Liver (tissue), 9 donors: ENCODE data around the gene ESPN. TPM values are rescaled to one million over a fixed set of nuclear protein-coding genes. Genes with fewer than 3 reads are reported as not detected.
"Not testable (repeated sequence)": the region's sequence is repeated elsewhere in the genome, so short reads cannot be mapped to it uniquely, and the experiment has no call there.

Experiments used
- DNase-seq: peaks from one replicate; pipeline ENCODE4 v3.0.0-alpha.2; 2017; ENCODE audit warnings: low spot score
- H3K27ac ChIP-seq, 2 donors: one replicate each; pipeline ENCODE4 v1.7.0; 2013; ENCODE audit warnings: inconsistent platforms in 2 of 2, low read length in 2 of 2, control low read depth in 1 of 2, low read depth in 1 of 2, mild to moderate bottlenecking in 1 of 2
- H3K27me3 ChIP-seq, 4 donors: one replicate each; pipeline versions ENCODE4 v1.6.1 to v1.7.0; 2013; ENCODE audit warnings: low read length in 3 of 4, inconsistent platforms in 1 of 4, mild to moderate bottlenecking in 1 of 4, moderate library complexity in 1 of 4; ENCODE audit not compliant: control insufficient read depth in 4 of 4, insufficient read depth in 4 of 4
- H3K36me3 ChIP-seq, 4 donors: one replicate each; pipeline versions ENCODE4 v1.6.1 to v1.7.0; 2013; ENCODE audit warnings: low read length in 3 of 4, mild to moderate bottlenecking in 3 of 4, low read depth in 1 of 4, moderate library complexity in 1 of 4; ENCODE audit not compliant: control insufficient read depth in 4 of 4, insufficient read depth in 3 of 4
- H3K4me1 ChIP-seq, 4 donors: one replicate each; pipeline versions ENCODE4 v1.6.1 to v1.7.0; 2013; ENCODE audit warnings: low read length in 3 of 4, mild to moderate bottlenecking in 3 of 4, moderate library complexity in 1 of 4; ENCODE audit not compliant: control insufficient read depth in 4 of 4, insufficient read depth in 4 of 4
- H3K4me3 ChIP-seq, 3 donors: one replicate each; pipeline versions ENCODE4 v1.6.1 to v1.7.0; 2013; ENCODE audit warnings: low read length in 3 of 3, control low read depth in 1 of 3, low read depth in 1 of 3, mild to moderate bottlenecking in 1 of 3
- H3K9ac ChIP-seq, 2 donors: one replicate each; pipeline ENCODE4 v1.7.0; 2013; ENCODE audit warnings: low read length in 2 of 2, mild to moderate bottlenecking in 2 of 2, moderate library complexity in 2 of 2, control low read depth in 1 of 2, low read depth in 1 of 2
- H3K9me3 ChIP-seq, 4 donors: one replicate each; pipeline versions ENCODE4 v1.6.1 to v1.7.0; 2013; ENCODE audit warnings: low read length in 3 of 4; ENCODE audit not compliant: control insufficient read depth in 4 of 4
- EGR1 ChIP-seq, 2 donors: IDR thresholded peaks; 2 replicates each; pipeline ENCODE4 v1.6.1; 2016 to 2018; ENCODE audit warnings: antibody characterized with exemption in 2 of 2, low read depth in 2 of 2
- FOXA1 ChIP-seq: IDR thresholded peaks from 2 replicates; pipeline ENCODE4 v1.6.1; 2016; ENCODE audit warnings: antibody characterized with exemption
- FOXA2 ChIP-seq: IDR thresholded peaks from 2 replicates; pipeline ENCODE4 v1.6.1; 2016; ENCODE audit warnings: antibody characterized with exemption
- HNF4G ChIP-seq: IDR thresholded peaks from 2 replicates; pipeline ENCODE4 v1.6.1; 2016; ENCODE audit warnings: antibody characterized with exemption
- JUND ChIP-seq, 2 donors: IDR thresholded peaks; 2 replicates each; pipeline ENCODE4 v1.6.1; 2016; ENCODE audit warnings: antibody characterized with exemption in 2 of 2
- RAD21 ChIP-seq, 2 donors: IDR thresholded peaks; 2 replicates each; pipeline ENCODE4 v1.6.1; 2016; ENCODE audit warnings: antibody characterized with exemption in 2 of 2, mild to moderate bottlenecking in 2 of 2
- RXRA ChIP-seq, 2 donors: IDR thresholded peaks; 2 replicates each; pipeline ENCODE4 v1.6.1; 2017 to 2018; ENCODE audit warnings: antibody characterized with exemption in 2 of 2, mild to moderate bottlenecking in 1 of 2
- SP1 ChIP-seq: IDR thresholded peaks from 2 replicates; pipeline ENCODE4 v1.6.1; 2018; ENCODE audit warnings: antibody characterized with exemption, mild to moderate bottlenecking
- YY1 ChIP-seq: IDR thresholded peaks from 2 replicates; pipeline ENCODE4 v1.6.1; 2016; ENCODE audit warnings: antibody characterized with exemption, mild to moderate bottlenecking
- WGBS: extraction: QIAGEN DNeasy Blood & Tissue Kit; methylation state at CpG from one replicate; pipeline ENCODE4 v1.1.7; 2013; 5-methylcytosine and 5-hydroxymethylcytosine counted together
- polyA plus RNA-seq, 2 donors: library from polyadenylated mRNA; stranded (reverse) in 1 of 2; unstranded in 1 of 2; fragments of 200-250 nt in 1 of 2; fragments of >200 nt in 1 of 2; fragmentation: Nextera tagmentation in 1 of 2; extraction: Ambion mirVana in 1 of 2; gene quantifications; one replicate each; pipeline versions ENCODE4 v1.2.1 to v1.2.3, GENCODE V29; 2013 to 2015
- total RNA-seq, 2 donors: library from RNA; depleted of rRNA; stranded (reverse); fragments of >200 nt; gene quantifications; one replicate each; pipeline ENCODE4 v1.2.3, GENCODE V29; 2014
- TF ChIP-seq, protein P1 (sequence below): IDR thresholded peaks from 2 replicates; pipeline ENCODE4 v1.6.1; 2016; ENCODE audit warnings: antibody characterized with exemption
- TF ChIP-seq, protein P2 (sequence below): IDR thresholded peaks from 2 replicates; pipeline ENCODE4 v1.6.1; 2016; ENCODE audit warnings: antibody characterized with exemption
- TF ChIP-seq, protein P3 (sequence below): IDR thresholded peaks from 2 replicates; pipeline ENCODE4 v1.6.1; 2016; ENCODE audit warnings: antibody characterized with exemption
- TF ChIP-seq, protein P4 (sequence below): fragments of 150-350 bp; IDR thresholded peaks from 2 replicates; pipeline ENCODE4 v1.5.1; 2017; ENCODE audit warnings: improper control_type of control experiment, low read depth, low read length; ENCODE audit not compliant: missing input control
- donor health status: healthy.
- donor health status: healthy.
- donor health status: healthy.
- donor health status: healthy.
- donor health status: healthy.

The ESPN gene
- total and polyA plus RNA-seq, 4 donors, result 61.5 to 103 (median 68.2) TPM

DNA sequence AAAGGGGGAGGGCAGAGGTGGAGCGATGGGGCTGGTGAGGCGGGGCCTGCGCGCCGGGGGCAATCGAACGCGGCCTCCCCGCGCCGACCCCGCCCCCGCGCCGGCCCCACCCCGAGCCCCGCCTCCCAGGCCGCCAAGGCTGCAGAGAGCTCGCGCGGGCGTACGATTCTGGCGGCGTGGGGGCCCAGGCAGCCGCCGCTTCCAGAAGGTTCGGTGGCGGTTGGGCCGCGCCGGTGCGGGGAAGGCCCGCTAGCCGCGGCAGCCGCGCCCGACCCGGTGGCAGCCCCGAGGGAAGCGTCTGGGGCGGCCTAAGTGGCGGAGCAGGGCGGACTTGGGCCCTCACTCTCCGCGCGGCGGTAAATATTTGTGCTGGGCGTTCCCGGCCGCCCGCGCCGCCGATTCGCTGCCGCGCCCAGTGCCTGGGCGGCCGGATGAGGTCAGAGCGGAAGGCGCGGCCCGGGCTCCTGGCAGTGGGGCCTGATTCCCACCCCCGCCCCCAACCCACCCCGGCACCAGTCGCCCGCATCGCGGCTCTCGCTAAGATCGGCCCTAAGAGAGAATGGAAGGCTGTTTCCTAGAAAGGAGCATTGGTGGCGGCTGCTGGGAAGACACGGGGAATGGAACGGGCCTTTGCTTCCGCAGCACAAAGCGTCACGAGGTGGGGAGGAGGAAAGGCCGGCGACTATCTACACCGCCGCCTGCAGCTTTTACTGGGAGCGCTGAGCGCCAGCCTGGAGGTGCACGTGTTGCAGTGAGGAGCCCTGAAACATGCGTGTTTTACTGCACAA, 31.0 kb upstream of the ESPN start, which contains the start of gene ACOT7 (continued):
- peak; percentile 15 for TF ChIP-seq SP1

DNA sequence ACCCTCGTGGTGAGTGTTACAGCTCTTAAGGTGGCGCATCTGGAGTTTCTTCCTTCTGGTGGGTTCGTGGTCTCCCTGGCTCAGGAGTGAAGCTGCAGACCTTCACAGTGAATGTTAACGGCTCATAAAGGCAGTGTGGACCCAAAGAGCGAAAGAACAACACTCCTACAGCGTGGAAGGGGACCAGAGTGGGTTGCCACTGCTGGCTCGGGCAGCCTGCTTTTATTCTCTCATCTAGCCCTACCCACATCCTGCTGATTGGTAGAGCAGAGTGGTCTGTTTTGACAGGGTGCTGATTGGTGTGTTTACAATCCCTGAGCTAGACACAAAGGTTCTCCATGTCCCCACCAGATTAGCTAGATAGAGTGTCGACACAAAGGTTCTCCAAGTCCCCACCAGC, 29.4 kb upstream of the ESPN start:
- not testable (repeated sequence) for DNase-seq, H3K9me3 ChIP-seq, H3K36me3 ChIP-seq, H3K4me3 ChIP-seq, H3K27me3 ChIP-seq, H3K27ac ChIP-seq, H3K9ac ChIP-seq
- WGBS, result 95% methylated on average over 8 of the region's 8 CpGs
- H3K4me1 ChIP-seq, result peaks cover 3 to 20% (median 15%) of the 10 kb centered on the region in 4 donors

DNA sequence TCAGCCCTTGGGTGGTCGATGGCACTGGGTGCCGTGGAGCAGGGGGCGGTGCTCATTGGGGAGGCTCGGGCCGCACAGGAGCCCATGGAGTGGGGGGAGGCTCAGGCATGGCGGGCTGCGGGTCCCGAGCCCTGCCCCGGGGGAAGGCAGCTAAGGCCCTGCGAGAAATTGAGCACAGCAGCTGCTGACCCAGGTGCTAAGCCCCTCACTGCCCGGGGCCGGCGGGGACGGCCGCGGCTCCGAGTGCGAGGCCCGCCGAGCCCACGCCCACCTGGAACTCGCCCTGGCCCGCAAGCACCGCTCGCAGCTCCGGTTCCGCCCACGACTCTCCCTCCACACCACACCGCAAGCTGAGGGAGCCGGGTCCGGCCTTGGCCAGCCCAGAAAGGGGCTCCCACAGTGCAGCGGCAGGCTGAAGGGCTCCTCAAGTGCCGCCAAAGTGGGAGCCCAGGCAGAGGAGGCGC, 28.8 kb upstream of the ESPN start:
- not testable (repeated sequence) for H3K9me3 ChIP-seq, H3K36me3 ChIP-seq, DNase-seq, H3K4me3 ChIP-seq, H3K27me3 ChIP-seq, H3K27ac ChIP-seq, H3K9ac ChIP-seq
- H3K4me1 ChIP-seq, result peaks cover 3 to 20% (median 15%) of the 10 kb centered on the region in 4 donors
- WGBS, result 96% methylated on average over 34 of the region's 34 CpGs

DNA sequence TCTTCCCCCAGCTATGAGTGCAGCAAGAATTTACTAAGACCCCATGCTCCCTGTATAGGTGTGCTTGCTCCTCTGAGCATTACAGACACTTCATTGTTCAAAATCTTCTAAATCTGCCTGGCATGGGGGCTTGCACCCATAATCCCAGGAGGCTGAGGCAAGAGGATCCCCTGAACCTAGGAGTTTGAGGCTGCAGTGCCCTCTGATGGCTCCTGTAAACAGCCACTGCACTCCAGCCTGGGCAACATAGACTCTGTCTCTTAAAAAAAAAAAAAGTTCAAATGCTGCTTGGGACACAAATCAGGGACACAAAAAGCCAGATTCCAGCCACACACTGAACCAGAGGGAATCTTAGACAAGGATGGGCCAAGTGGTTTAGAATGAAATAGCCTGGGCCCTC, 27.6 kb upstream of the ESPN start:
- Histone ChIP-seq H3K4me3 (no peak overlapping the region), H3K27ac (no peak overlapping the region), H3K9me3 (no peaks in the 10 kb centered on the region), H3K36me3 (no peaks in the 10 kb centered on the region), H3K9ac (no peak overlapping the region), H3K27me3 (no peaks in the 10 kb centered on the region), H3K4me1 (peaks cover 3 to 13% (median 12%) of the 10 kb centered on the region in 4 donors)
- no peak for DNase-seq
- TF ChIP-seq RAD21 (IDR thresholded peaks at IDR 0.05) (peak in 1 of 2 donors; percentile 14), JUND (IDR thresholded peaks at IDR 0.05) (no peak)

DNA sequence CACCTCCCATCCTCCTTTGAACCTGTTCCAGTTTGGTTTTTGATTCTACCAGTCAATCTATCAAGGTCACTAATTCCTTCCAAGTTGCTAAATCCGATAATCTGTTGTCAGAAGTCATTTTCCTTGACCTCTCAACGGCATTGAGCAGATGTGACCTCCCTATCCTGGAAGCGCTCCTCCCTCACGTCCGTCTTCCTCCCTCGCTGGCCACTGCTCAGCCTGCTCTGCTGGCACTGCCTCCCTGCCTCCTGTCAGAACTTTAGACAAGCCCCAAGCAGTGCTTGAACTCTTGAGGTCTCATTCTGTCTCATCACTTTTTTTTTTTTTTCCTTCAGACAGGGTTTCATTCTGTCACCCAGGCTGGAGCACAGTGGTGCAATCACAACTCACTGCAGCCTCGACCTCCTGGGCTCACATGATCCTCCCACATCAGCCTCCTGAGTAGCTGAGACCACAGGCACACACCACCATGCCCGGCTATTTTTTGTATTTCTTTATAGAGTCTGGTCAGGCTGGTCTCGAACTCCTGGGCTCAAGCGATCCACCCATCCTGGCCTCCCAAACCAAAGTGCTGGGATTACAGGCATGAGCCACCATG, 26.6 kb upstream of the ESPN start:
- Histone ChIP-seq H3K9me3 (no peaks in the 10 kb centered on the region), H3K9ac (no peak overlapping the region), H3K27me3 (no peaks in the 10 kb centered on the region), H3K36me3 (no peaks in the 10 kb centered on the region), H3K4me1 (peaks cover 0 to 5% (median 3%) of the 10 kb centered on the region in 4 donors), H3K4me3 (no peak overlapping the region), H3K27ac (no peak overlapping the region)
- DNase-seq, result no peak
- 80% methylated on average over 10 of the region's 10 CpGs for WGBS
- TF ChIP-seq FOXA1, result no peak
- TF ChIP-seq, protein P1, sequence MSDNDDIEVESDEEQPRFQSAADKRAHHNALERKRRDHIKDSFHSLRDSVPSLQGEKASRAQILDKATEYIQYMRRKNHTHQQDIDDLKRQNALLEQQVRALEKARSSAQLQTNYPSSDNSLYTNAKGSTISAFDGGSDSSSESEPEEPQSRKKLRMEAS, result no peak
- TF ChIP-seq SP1, result no peak
- no peak for TF ChIP-seq RXRA (IDR thresholded peaks at IDR 0.05)
- TF ChIP-seq, protein P2, sequence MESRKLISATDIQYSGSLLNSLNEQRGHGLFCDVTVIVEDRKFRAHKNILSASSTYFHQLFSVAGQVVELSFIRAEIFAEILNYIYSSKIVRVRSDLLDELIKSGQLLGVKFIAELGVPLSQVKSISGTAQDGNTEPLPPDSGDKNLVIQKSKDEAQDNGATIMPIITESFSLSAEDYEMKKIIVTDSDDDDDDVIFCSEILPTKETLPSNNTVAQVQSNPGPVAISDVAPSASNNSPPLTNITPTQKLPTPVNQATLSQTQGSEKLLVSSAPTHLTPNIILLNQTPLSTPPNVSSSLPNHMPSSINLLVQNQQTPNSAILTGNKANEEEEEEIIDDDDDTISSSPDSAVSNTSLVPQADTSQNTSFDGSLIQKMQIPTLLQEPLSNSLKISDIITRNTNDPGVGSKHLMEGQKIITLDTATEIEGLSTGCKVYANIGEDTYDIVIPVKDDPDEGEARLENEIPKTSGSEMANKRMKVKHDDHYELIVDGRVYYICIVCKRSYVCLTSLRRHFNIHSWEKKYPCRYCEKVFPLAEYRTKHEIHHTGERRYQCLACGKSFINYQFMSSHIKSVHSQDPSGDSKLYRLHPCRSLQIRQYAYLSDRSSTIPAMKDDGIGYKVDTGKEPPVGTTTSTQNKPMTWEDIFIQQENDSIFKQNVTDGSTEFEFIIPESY, result no peak
- TF ChIP-seq HNF4G, result no peak
- TF ChIP-seq YY1, result no peak
- no peak for TF ChIP-seq EGR1 (IDR thresholded peaks at IDR 0.05; ENCODE audit: low read depth in 2 of 2)
- TF ChIP-seq, protein P3, sequence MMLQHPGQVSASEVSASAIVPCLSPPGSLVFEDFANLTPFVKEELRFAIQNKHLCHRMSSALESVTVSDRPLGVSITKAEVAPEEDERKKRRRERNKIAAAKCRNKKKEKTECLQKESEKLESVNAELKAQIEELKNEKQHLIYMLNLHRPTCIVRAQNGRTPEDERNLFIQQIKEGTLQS, result no peak
- TF ChIP-seq RAD21 (IDR thresholded peaks at IDR 0.05), result no peak
- TF ChIP-seq FOXA2, result no peak
- no peak for TF ChIP-seq JUND (IDR thresholded peaks at IDR 0.05)
- TF ChIP-seq, protein P4, sequence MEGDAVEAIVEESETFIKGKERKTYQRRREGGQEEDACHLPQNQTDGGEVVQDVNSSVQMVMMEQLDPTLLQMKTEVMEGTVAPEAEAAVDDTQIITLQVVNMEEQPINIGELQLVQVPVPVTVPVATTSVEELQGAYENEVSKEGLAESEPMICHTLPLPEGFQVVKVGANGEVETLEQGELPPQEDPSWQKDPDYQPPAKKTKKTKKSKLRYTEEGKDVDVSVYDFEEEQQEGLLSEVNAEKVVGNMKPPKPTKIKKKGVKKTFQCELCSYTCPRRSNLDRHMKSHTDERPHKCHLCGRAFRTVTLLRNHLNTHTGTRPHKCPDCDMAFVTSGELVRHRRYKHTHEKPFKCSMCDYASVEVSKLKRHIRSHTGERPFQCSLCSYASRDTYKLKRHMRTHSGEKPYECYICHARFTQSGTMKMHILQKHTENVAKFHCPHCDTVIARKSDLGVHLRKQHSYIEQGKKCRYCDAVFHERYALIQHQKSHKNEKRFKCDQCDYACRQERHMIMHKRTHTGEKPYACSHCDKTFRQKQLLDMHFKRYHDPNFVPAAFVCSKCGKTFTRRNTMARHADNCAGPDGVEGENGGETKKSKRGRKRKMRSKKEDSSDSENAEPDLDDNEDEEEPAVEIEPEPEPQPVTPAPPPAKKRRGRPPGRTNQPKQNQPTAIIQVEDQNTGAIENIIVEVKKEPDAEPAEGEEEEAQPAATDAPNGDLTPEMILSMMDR, result no peak
